GM23248 (cell line): ENCODE results near the gene SMOC2. TPM values are rescaled to one million over a fixed set of nuclear protein-coding genes. Genes with fewer than 3 reads are reported as not detected.

ENCODE experiments used
- DNase-seq: peaks from one replicate; pipeline ENCODE4 v3.0.0-alpha.2; 2015
- H2AFZ ChIP-seq: fragments of 200-600 bp; sonication (generic); 2 replicates; pipeline ENCODE4 v1.6.1; 2016; ENCODE audit warnings: antibody characterized with exemption
- H3F3A ChIP-seq: fragments of 200-600 bp; sonication (generic); 2 replicates; pipeline ENCODE4 v1.6.1; 2016; ENCODE audit warnings: mild to moderate bottlenecking, antibody characterized with exemption, mixed run types; ENCODE audit not compliant: insufficient read depth
- H3K27ac ChIP-seq: fragments of 200-600 bp; sonication (generic); 2 replicates; pipeline ENCODE4 v1.5.1; 2016; ENCODE audit warnings: mild to moderate bottlenecking
- H3K27me3 ChIP-seq: fragments of 200-600 bp; sonication (generic); replicated peaks from 2 replicates; pipeline ENCODE4 v1.6.1; 2016; ENCODE audit warnings: mild to moderate bottlenecking; ENCODE audit not compliant: insufficient read depth
- H3K36me3 ChIP-seq: fragments of 200-600 bp; sonication (generic); 2 replicates; pipeline ENCODE4 v1.6.1; 2016; ENCODE audit warnings: low read depth, mild to moderate bottlenecking
- H3K4me1 ChIP-seq: fragments of 200-600 bp; sonication (generic); 2 replicates; pipeline ENCODE4 v1.6.1; 2016; ENCODE audit warnings: mild to moderate bottlenecking; ENCODE audit not compliant: insufficient read depth
- H3K4me2 ChIP-seq: fragments of 200-600 bp; sonication (generic); one replicate; pipeline ENCODE4 v1.6.1; 2016; ENCODE audit warnings: mild to moderate bottlenecking; ENCODE audit not compliant: unreplicated experiment
- H3K4me3 ChIP-seq: fragments of 200-600 bp; sonication (generic); 2 replicates; pipeline ENCODE4 v1.5.1; 2016; ENCODE audit warnings: mild to moderate bottlenecking
- H3K79me2 ChIP-seq: fragments of 200-600 bp; sonication (generic); 2 replicates; pipeline ENCODE4 v1.6.1; 2016; ENCODE audit warnings: mild to moderate bottlenecking; ENCODE audit not compliant: insufficient read depth
- H3K9ac ChIP-seq: fragments of 200-600 bp; sonication (generic); 2 replicates; pipeline ENCODE4 v1.6.1; 2016; ENCODE audit warnings: mild to moderate bottlenecking
- H3K9me2 ChIP-seq: fragments of 200-600 bp; sonication (generic); 2 replicates; pipeline ENCODE4 v1.6.1; 2016; ENCODE audit warnings: mixed run types, mild to moderate bottlenecking, moderate library complexity; ENCODE audit not compliant: insufficient read depth
- H3K9me3 ChIP-seq: fragments of 200-600 bp; sonication (generic); one replicate; pipeline ENCODE4 v1.6.1; 2017; ENCODE audit warnings: low read depth
- H4K20me1 ChIP-seq: fragments of 200-600 bp; sonication (generic); 2 replicates; pipeline ENCODE4 v1.6.0; 2016; ENCODE audit not compliant: insufficient read depth
- EZH2 ChIP-seq: fragments of 200-600 bp; sonication (generic); IDR thresholded peaks from 2 replicates; pipeline ENCODE4 v1.6.1; 2018; ENCODE audit warnings: antibody characterized with exemption, mild to moderate bottlenecking; ENCODE audit not compliant: insufficient read depth, poor library complexity, severe bottlenecking
- EZH2phosphoT487 ChIP-seq: fragments of 200-600 bp; sonication (generic); IDR thresholded peaks from 2 replicates; pipeline ENCODE4 v1.6.1; 2018; ENCODE audit warnings: antibody characterized with exemption, moderate library complexity, mild to moderate bottlenecking, low read depth; ENCODE audit not compliant: insufficient read depth
- WGBS, 2 experiments: methylation state at CpG; one replicate each; pipeline ENCODE4 v1.1.6; 2015 to 2017; ENCODE audit warnings: low lambda C conversion rate in 2 of 2, low coverage in 1 of 2; ENCODE audit errors: missing lambda C conversion rate in 2 of 2; 5-methylcytosine and 5-hydroxymethylcytosine counted together
- in situ Hi-C: fragments of 300-500 bp; cut with MboI; formaldehyde crosslinking; loops from 2 replicates; pipeline ENCODE4 v1.15.0; 2020
- polyA plus RNA-seq: library from polyadenylated mRNA; unstranded; fragments of >200 nt; fragmentation: Nextera tagmentation; extraction: Ambion mirVana; gene quantifications from 2 replicates; pipeline ENCODE4 v1.2.1, GENCODE V29; 2016
- total RNA-seq: library from RNA; depleted of rRNA; stranded (reverse); fragments of >200 nt; shearing (Covaris generic); gene quantifications from 2 replicates; pipeline ENCODE4 v1.2.3, GENCODE V29; 2014

The SMOC2 gene
- total and polyA plus RNA-seq, 2 experiments from 2014 or later: not detected

- Histone ChIP-seq H3K9me2 (no peaks in the 10 kb centered on the region), H2AFZ (no peak overlapping the region), H3K36me3 (no peaks in the 10 kb centered on the region), H3K27ac (no peak overlapping the region), H3K4me2 (no peak overlapping the region), H3K9ac (no peak overlapping the region), H3K4me3 (no peak overlapping the region), H3K9me3 (no peaks in the 10 kb centered on the region), H3K27me3 (no peaks in the 10 kb centered on the region), H3K4me1 (no peaks in the 10 kb centered on the region), H3F3A (no peaks in the 10 kb centered on the region), H3K79me2 (no peaks in the 10 kb centered on the region), H4K20me1 (no peaks in the 10 kb centered on the region)
- in situ Hi-C loops: no loop called here
- TF ChIP-seq EZH2: no peak
- TF ChIP-seq EZH2phosphoT487: no peak
- no peak for DNase-seq
- 61 to 66% methylated on average over 7 of the region's 7 CpGs for WGBS, 2 experiments
Measured at GRCh38 chr6:168667428-168667805, 226.4 kb downstream of the SMOC2 start.

GRCh38 chr6:168670401-168670985, 229.5 kb downstream of the SMOC2 start:
- TF ChIP-seq EZH2 (no peak), EZH2phosphoT487 (no peak)
- no peaks in the 10 kb centered on the region for H3K9me2 ChIP-seq
- DNase-seq: no peak
- no peak overlapping the region for H3K4me2 ChIP-seq
- no peaks in the 10 kb centered on the region for H3K4me1 ChIP-seq
- no peak overlapping the region for H3K9ac ChIP-seq
- H4K20me1 ChIP-seq: no peaks in the 10 kb centered on the region
- no peak overlapping the region for H3K27ac ChIP-seq
- no peaks in the 10 kb centered on the region for H3K27me3 ChIP-seq
- no peaks in the 10 kb centered on the region for H3K79me2 ChIP-seq
- H2AFZ ChIP-seq: no peak overlapping the region
- H3F3A ChIP-seq: no peaks in the 10 kb centered on the region
- no peaks in the 10 kb centered on the region for H3K36me3 ChIP-seq
- no peaks in the 10 kb centered on the region for H3K9me3 ChIP-seq
- in situ Hi-C loops: no loop called here
- no peak overlapping the region for H3K4me3 ChIP-seq
- 58 to 60% methylated on average over 12 of the region's 12 CpGs for WGBS, 2 experiments

GRCh38 chr6:168671028-168671862, 230.3 kb downstream of the SMOC2 start:
- H2AFZ ChIP-seq: no peak overlapping the region
- no peaks in the 10 kb centered on the region for H3K9me2 ChIP-seq
- H3K27me3 ChIP-seq: no peaks in the 10 kb centered on the region
- no peaks in the 10 kb centered on the region for H3K9me3 ChIP-seq
- 55 to 60% methylated on average over 16 to 19 of the region's 19 CpGs for WGBS, 2 experiments
- H3K27ac ChIP-seq: no peak overlapping the region
- no peak for TF ChIP-seq EZH2phosphoT487
- TF ChIP-seq EZH2: no peak
- no peak overlapping the region for H3K4me3 ChIP-seq
- H3K9ac ChIP-seq: no peak overlapping the region
- DNase-seq: no peak
- in situ Hi-C loops: no loop called here
- H3F3A ChIP-seq: no peaks in the 10 kb centered on the region
- H3K4me2 ChIP-seq: no peak overlapping the region
- H3K79me2 ChIP-seq: no peaks in the 10 kb centered on the region
- H3K4me1 ChIP-seq: no peaks in the 10 kb centered on the region
- no peaks in the 10 kb centered on the region for H3K36me3 ChIP-seq
- H4K20me1 ChIP-seq: no peaks in the 10 kb centered on the region

- H3K36me3 ChIP-seq: no peaks in the 10 kb centered on the region
- in situ Hi-C loops: no loop called here
- H3K9me2 ChIP-seq: no peaks in the 10 kb centered on the region
- H3K27me3 ChIP-seq: no peaks in the 10 kb centered on the region
- H3K4me3 ChIP-seq: no peak overlapping the region
- no peaks in the 10 kb centered on the region for H3K79me2 ChIP-seq
- no peak overlapping the region for H3K27ac ChIP-seq
- H3K4me1 ChIP-seq: no peaks in the 10 kb centered on the region
- H3K9me3 ChIP-seq: no peaks in the 10 kb centered on the region
- no peaks in the 10 kb centered on the region for H4K20me1 ChIP-seq
- 51 to 54% methylated on average over 10 of the region's 10 CpGs for WGBS, 2 experiments
- no peak for DNase-seq
- no peaks in the 10 kb centered on the region for H3F3A ChIP-seq
- no peak overlapping the region for H2AFZ ChIP-seq
- H3K4me2 ChIP-seq: no peak overlapping the region
- no peak overlapping the region for H3K9ac ChIP-seq
- no peak for TF ChIP-seq EZH2phosphoT487
- TF ChIP-seq EZH2: no peak
Measured at GRCh38 chr6:168671863-168672546, 231.0 kb downstream of the SMOC2 start.
